ENCODE data around the gene SEMA5A. TPM values are rescaled to one million over a fixed set of nuclear protein-coding genes. Genes with fewer than 3 reads are reported as not detected.

Gene SEMA5A
- polyA plus RNA-seq, 1 of the 3 experiments (the other 2 are of a cell fraction) = 0.58 TPM

- Histone ChIP-seq H3K4me3 (ENCODE audit: low read depth in 2 of 2, low read length in 1 of 2) (no peak overlapping the region), H3K36me3 (replicated peaks in 1 of 2; ENCODE audit: control insufficient read depth in 1 of 2, insufficient read depth in 2 of 2, low read length in 1 of 2) (no peaks in the 10 kb centered on the region), H3K79me2 (ENCODE audit: insufficient read depth) (no peaks in the 10 kb centered on the region), H4K20me1 (ENCODE audit: insufficient read depth) (no peaks in the 10 kb centered on the region), H3K9ac (no peak overlapping the region), H2AFZ (ENCODE audit: low read depth) (no peak overlapping the region), H3F3A (replicated peaks; ENCODE audit: insufficient read depth) (no peaks in the 10 kb centered on the region), H3K4me2 (no peak overlapping the region), H3K4me1 (ENCODE audit: control insufficient read depth in 1 of 2, insufficient read depth in 2 of 2, low read depth in 1 of 2, low read length in 1 of 2) (peaks cover 6 to 20% of the 10 kb centered on the region in 2 experiments; a peak in 3 of 4 replicates), H3K27ac (ENCODE audit: low read depth in 2 of 2, low read length in 1 of 2) (no peak overlapping the region), H3K9me2 (no peaks in the 10 kb centered on the region), H3K27me3 (ENCODE audit: insufficient read depth) (no peaks in the 10 kb centered on the region), H3K9me3 (no peaks in the 10 kb centered on the region)
- CTCF ChIA-PET = no interaction called here
- whole genome bisulfite sequencing (ENCODE audit: low lambda C conversion rate) = 63% methylated on average over 3 of the region's 4 CpGs
- POLR2A ChIA-PET = no interaction called here
- TF ChIP-seq MEF2A (IDR thresholded peaks at IDR 0.05; ENCODE audit: borderline replicate concordance, low read depth) (no peak), USF2 (IDR thresholded peaks at IDR 0.05; ENCODE audit: borderline replicate concordance, low read depth, low read length) (no peak), USF1 (IDR thresholded peaks at IDR 0.05; ENCODE audit: borderline replicate concordance, low read depth) (no peak), JUND (IDR thresholded peaks at IDR 0.05) (no peak), TCF12 (IDR thresholded peaks at IDR 0.05) (no peak), SIN3A (IDR thresholded peaks at IDR 0.05; ENCODE audit: borderline replicate concordance, low read depth, low read length) (no peak), FOSL2 (IDR thresholded peaks at IDR 0.05; ENCODE audit: borderline replicate concordance, low read depth) (no peak), RXRA (IDR thresholded peaks at IDR 0.05; ENCODE audit: borderline replicate concordance, low read depth) (no peak), MXI1 (IDR thresholded peaks at IDR 0.05; ENCODE audit: low read depth, low read length) (no peak), RAD21 (IDR thresholded peaks at IDR 0.05; ENCODE audit: low read length) (no peak), POLR2AphosphoS5 (IDR thresholded peaks at IDR 0.05; ENCODE audit: low read depth, low read length) (no peak), TEAD4 (IDR thresholded peaks at IDR 0.05; ENCODE audit: borderline replicate concordance, insufficient read depth) (no peak), RFX5 (IDR thresholded peaks at IDR 0.05; ENCODE audit: low read length) (no peak), RCOR1 (IDR thresholded peaks at IDR 0.05; ENCODE audit: low read length) (no peak), FOXJ3 (CRISPR knock-in tag; IDR thresholded peaks at IDR 0.05) (no peak)
- TF ChIP-seq, protein P1, sequence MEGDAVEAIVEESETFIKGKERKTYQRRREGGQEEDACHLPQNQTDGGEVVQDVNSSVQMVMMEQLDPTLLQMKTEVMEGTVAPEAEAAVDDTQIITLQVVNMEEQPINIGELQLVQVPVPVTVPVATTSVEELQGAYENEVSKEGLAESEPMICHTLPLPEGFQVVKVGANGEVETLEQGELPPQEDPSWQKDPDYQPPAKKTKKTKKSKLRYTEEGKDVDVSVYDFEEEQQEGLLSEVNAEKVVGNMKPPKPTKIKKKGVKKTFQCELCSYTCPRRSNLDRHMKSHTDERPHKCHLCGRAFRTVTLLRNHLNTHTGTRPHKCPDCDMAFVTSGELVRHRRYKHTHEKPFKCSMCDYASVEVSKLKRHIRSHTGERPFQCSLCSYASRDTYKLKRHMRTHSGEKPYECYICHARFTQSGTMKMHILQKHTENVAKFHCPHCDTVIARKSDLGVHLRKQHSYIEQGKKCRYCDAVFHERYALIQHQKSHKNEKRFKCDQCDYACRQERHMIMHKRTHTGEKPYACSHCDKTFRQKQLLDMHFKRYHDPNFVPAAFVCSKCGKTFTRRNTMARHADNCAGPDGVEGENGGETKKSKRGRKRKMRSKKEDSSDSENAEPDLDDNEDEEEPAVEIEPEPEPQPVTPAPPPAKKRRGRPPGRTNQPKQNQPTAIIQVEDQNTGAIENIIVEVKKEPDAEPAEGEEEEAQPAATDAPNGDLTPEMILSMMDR (IDR thresholded peaks at IDR 0.05) = no peak
- TF ChIP-seq, protein P2, sequence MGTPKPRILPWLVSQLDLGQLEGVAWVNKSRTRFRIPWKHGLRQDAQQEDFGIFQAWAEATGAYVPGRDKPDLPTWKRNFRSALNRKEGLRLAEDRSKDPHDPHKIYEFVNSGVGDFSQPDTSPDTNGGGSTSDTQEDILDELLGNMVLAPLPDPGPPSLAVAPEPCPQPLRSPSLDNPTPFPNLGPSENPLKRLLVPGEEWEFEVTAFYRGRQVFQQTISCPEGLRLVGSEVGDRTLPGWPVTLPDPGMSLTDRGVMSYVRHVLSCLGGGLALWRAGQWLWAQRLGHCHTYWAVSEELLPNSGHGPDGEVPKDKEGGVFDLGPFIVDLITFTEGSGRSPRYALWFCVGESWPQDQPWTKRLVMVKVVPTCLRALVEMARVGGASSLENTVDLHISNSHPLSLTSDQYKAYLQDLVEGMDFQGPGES (IDR thresholded peaks at IDR 0.05; ENCODE audit: low read depth, low read length) = no peak
- TF ChIP-seq, protein P3, sequence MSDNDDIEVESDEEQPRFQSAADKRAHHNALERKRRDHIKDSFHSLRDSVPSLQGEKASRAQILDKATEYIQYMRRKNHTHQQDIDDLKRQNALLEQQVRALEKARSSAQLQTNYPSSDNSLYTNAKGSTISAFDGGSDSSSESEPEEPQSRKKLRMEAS (IDR thresholded peaks at IDR 0.05; ENCODE audit: low read depth) = no peak
- no peak for DNase-seq
These were observed 213.8 kb downstream of the SEMA5A start for GRCh38 chr5:9332026-9332425.
